Measurements from ENCODE around the gene NOSTRIN.

GRCh38 chr2:168801471-168801870 is 966 bp upstream of the NOSTRIN start:
- TF ChIP-seq GATA2 (IDR thresholded peaks at IDR 0.05; ENCODE audit: low read depth, low read length) (no peak), GATA3 (IDR thresholded peaks at IDR 0.05; ENCODE audit: low read depth, low read length) (no peak)

Data from SH-SY5Y (cell line).